ENCODE data around the gene CGB1.
"Not testable (repeated sequence)": the region's sequence is repeated elsewhere in the genome, so short reads cannot be mapped to it uniquely, and the experiment has no call there.

Gene CGB1

GRCh38 chr19:49020931-49021895 lies 15.5 kb downstream of the CGB1 start:
- DNase-seq, result peak in 1 of 2 experiments; percentile 29

- DNase-seq, result no peak
Measured at GRCh38 chr19:49020342-49020741, 16.4 kb downstream of the CGB1 start.

- DNase-seq, result no peak
Measured at GRCh38 chr19:49019242-49019932, 17.3 kb downstream of the CGB1 start.

- DNase-seq, result not testable (repeated sequence)
Measured at GRCh38 chr19:49018388-49019241, 18.1 kb downstream of the CGB1 start.

- no peak for DNase-seq
Measured at GRCh38 chr19:49017666-49018351, 18.9 kb downstream of the CGB1 start.

GRCh38 chr19:49017041-49017665 lies 19.5 kb downstream of the CGB1 start, which contains the start of gene LHB:
LHB (minus strand) TSS chr19:49017091; CDS start chr19:49017081, 10 bp downstream.
- no peak for DNase-seq

GRCh38 chr19:49016067-49016839 lies 20.4 kb downstream of the CGB1 start:
- DNase-seq, result no peak

GRCh38 chr19:49014870-49015255 lies 21.8 kb downstream of the CGB1 start:
- no peak for DNase-seq

GRCh38 chr19:49014123-49014869 lies 22.4 kb downstream of the CGB1 start:
- DNase-seq, result no peak

- DNase-seq, result no peak
Measured at GRCh38 chr19:49011194-49011593, 25.5 kb downstream of the CGB1 start.

GRCh38 chr19:49010453-49010852 lies 26.2 kb downstream of the CGB1 start:
- DNase-seq, result no peak

GRCh38 chr19:49009828-49010227 lies 26.9 kb downstream of the CGB1 start:
- DNase-seq, result no peak

GRCh38 chr19:49006905-49007304 lies 29.8 kb downstream of the CGB1 start:
- no peak for DNase-seq

GRCh38 chr19:49004964-49005614 lies 31.6 kb downstream of the CGB1 start:
- DNase-seq, result no peak

- DNase-seq, result no peak
Measured at GRCh38 chr19:49004133-49004532, 32.6 kb downstream of the CGB1 start.

- peak; percentile 37 for DNase-seq
Measured at GRCh38 chr19:48999481-49000325, 37.0 kb downstream of the CGB1 start.

- peak; percentile 51 to 59 for DNase-seq
Measured at GRCh38 chr19:48997972-48998371, 38.7 kb downstream of the CGB1 start.

- peak in 1 of 2 experiments; percentile 45 for DNase-seq
Measured at GRCh38 chr19:48994035-48994386, 42.7 kb downstream of the CGB1 start.
